T follicular helper cell (primary cell): ENCODE results near the gene DCHS1.

Experiments
- DNase-seq: peaks from one replicate; pipeline ENCODE4 v3.0.0-alpha.2; 2020; ENCODE audit warnings: low read depth

DCHS1 gene

DNA sequence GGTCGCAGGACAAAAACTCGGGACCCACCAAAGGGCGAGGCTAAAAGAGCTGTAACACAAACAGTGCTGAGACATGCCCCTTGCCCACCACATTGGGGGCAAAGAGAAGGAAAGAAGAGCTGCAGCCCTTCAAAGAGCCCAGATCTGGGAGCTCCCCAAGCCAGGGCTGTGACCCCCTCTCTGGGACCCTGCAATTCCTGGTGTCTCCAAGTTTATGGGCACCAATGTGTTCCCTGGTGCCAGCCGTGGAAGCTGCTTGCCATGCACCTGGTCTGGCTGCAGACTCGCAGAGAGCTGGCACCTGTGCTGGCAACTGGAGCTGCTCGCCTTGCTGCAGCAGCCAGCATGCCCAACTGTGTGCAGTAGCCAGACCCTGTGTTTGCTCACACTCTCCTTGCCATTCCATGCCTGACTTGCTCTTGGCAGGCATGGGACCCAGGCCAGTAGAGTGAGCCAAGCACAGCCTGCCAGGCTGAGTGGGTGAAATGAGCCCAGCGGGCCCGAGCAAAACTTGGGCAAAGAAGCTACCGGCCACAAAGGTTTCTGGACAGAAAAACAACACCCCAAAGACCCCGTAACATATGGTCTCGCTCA, 68.2 kb downstream of the DCHS1 start:
- no peak for DNase-seq

DNA sequence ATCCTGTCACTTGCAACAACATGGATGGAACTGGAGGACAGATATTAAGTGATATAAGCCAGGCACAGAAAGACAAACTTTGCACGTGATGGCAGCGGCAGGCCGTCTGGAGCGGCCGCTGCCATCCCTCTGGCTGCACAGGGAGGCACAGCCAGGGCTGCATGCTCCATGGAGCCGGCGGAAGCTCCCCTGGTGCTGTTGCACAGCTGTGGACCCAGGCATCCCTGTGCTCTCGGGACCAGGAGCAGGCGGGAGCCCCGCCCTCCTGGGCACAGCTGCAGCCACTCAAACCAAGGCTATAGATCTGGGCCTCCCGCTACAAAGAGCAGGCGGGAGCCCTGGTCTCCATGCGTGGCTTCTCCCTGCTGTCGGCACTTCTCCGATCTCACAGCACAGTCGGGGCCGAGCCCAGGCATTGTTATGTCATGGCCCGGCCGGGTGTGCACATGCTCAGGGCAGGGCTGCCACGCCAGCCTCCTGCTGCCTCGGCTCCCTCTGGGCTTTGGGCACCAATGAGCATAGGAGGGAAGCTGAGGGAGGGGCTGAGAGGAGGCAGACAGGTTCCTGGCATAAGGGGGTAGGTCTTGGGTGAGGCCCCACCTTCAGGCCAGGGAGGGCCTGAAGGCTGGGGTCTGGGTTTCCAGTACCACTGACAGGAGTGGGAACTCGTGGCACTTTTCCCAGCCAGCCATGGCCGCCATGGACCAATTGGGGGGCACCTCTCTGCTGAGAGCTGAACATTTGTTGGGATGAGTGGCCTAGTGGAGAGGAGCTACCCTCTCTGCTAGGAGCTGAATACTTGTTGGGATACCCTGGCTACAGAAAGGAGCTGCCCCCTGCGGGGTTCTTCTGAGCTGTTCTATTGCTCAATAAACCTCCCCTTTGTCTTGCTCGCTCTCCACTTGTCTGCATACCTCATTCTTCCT, 68.9 kb downstream of the DCHS1 start:
- no peak for DNase-seq

DNA sequence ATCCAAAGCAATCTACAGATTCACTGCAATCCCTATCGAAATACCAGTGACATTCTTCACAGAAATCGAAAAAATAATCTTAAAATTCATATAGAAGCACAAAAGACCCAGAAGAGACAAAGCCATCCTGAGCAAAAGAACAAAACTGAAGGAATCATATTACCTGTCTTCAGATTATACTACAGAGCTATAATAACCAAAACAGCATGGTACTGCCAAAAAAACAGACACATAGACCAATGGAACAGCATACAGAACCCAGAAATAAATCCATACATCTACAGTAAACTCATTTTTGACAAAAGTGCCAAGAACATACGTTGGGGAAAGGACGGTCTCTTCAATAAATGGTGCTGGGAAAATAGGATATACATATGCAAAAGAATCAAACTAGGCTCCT, 71.1 kb downstream of the DCHS1 start:
- DNase-seq, result no peak

DNA sequence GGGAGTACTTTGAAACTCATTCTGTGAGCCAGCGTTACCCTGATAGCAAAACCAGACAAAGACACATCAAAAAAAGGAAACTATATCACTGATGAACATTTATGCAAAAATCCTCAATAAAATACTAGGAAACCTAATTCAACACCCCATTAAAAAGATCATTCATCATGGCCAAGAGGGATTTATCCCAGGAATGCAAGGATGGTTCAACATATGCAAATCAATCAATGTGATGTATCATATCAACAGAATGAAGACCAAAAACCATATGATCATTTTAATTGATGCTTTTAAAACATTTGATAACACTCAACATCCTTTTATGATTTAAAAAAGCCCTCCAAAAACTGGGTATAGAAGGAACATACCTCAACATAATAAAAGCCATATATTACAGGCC, 72.0 kb downstream of the DCHS1 start:
- DNase-seq, result no peak

DNA sequence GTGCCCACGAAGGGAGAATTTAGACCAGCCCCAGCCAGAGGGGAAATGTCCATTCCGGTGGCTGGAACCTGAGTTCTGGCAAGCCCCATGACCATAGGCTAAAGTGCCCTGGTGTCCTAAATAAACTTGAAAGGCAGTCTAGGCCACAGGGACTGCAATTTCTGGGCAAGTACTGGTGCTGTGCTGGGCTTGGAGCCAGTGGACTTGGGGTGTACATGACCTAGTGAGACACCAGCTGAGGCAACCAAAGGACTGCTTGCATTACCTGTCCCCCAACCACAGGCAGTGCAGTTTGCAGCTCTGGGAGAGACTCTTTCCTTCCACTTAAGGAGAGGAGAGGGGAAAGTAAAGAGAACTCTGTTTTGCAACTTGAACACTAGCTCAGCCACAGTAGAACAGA, 75.9 kb downstream of the DCHS1 start:
- DNase-seq, result no peak

DNA sequence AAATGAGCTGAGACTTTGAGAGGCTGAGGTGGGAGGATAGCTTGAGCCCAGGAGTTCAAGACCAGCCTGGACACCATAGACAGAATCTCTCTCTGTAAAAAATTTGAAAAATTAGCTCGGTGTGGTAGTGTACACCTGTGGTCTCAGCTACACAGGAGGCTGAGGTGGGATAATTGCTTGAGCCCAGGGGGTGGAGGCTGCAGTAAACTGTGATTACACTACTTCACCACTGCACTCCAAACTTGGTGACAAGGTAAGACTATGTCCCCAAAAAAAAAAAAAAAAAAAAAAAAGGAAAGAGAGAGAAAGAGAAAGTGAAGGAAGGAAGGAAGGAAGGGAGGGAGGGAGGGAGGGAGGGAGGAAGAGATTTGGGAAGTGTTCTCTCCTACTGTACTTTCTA, 77.5 kb downstream of the DCHS1 start:
- DNase-seq, result no peak

DNA sequence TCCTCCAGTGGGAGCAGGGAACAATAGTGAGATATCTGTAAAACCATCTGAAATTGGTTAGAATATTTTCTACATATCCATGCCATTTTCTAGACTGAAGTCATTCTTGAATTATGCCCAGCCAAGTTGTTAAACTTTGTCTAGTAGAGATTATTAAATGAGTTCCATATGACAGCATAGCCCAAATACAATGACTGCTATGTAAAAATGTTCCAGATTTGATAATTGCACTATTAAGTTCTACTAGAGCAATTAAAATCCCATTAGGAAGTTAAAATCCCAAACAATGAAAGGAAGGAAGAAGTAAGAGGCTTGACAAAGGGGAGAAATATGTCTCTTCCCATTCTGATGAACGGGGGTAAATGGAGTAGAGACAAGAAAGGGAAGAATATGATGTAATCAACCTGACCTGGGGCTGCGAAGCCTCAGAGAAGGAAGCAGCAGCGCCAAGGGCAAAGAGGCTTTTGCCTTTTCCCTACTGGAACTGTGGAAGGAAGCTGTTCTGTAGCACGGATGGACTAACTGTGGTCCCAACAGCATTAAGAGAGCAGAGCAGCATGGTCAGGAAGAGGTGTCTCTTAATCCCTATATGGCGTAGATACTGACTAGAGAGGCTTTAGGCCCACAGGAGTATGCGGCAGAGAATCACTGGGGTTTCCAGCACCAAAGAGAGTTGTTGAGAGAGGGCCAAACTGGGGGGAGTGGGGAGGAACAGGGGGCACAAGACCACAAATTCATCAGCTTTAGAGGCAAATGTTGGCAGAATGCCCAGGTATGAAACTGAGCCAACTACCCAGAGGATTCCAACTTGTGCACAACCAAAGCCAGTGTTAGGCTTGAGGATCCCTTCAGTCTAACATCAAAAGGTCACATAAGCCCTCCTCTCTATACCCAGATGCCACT, 78.9 kb downstream of the DCHS1 start:
- DNase-seq, result no peak

DNA sequence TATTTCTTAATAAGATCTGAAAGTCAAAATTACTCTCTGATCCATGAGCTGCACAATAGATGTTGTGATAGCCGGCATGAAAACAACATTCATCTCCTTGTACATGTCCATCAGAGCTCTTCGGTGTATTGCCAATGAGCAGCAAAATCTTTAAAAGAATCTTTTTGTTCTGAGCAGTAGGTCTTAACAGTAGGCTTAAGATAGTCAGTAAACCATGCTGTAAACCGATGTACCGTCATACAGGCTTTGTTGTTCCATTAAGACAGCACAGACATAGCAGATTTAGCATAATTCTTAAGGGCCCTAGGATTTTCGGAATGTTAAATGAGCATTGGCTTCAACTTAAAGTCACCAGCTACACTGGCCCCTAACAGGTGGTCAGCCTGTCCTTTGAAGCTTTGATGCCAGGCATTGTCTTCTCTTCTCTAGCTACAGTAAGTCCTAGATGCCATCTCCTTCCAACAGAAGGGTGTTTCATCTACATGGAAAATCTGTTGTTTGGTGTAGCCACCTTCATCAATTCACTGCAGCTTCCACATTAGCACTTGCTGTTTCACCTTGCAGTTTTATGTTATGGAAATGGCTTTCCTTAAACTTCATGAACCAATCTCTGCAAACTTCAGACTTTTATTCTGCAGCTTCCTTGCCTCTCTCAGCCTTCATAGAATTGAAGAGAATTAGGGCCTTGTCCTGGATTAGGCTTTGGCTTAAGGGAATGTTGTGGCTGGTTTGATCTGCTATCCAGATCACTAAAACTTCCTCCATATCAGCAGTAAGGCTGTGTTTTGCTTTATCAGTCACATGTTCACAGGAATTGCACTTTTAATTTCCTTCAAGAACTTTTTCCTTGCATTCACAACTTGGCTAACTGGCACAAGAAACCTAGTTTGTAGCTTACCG, 80.5 kb downstream of the DCHS1 start:
- DNase-seq, result no peak

DNA sequence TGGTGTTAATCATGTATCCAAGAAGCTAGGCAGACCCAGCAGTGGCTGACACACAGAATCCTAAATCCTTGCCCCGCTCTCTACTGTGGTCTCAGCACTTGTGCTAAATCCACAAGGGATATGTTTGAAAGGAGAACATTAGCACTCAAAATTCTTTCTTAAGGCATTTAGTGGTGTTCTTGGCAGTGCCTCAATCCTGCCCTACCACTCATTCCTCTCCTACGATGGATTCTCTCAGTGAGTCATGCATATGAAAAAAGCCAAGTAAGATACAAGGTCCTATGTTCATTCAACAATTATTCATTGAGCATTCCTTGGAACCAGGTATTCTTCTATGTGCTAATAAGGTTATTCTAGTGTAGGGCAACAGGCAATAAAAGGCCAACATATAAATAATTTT, 83.4 kb downstream of the DCHS1 start:
- DNase-seq, result no peak

DNA sequence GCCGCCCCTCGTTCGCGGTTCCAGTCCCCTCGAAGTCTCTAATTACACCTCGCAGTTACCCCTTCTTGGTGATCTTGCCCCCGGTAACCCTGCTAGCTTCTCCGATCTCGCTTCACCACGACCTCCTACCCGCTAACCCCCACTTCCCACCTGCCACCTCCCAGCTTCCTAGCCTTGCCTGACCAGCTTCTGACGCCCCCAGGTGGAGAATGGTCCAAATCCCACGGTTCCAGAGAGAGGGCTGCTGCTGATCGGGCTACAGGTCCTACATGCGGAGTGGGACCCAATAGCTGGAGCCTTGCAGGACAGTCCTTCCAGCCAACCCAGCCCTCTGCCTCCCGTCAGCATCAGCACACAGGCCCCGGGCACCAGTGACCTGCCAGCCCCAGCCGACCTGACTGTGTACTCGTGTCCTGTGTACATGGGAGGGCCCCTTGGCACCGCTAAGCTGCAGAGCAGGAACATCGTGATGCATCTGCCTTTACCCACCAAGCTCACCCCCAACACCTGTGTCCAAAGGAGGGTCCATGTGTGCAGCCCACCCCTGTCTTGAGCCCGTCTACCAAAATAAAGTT, 84.1 kb downstream of the DCHS1 start:
- no peak for DNase-seq
